Activated T-cell treated with anti-CD3 and anti-CD28 coated beads for 24 hours (primary cell): ENCODE measurements around the gene RBBP5.

Experiments
- DNase-seq: peaks from one replicate; pipeline ENCODE4 v3.0.0-alpha.2; 2020; ENCODE audit warnings: low read depth

Gene RBBP5

DNA sequence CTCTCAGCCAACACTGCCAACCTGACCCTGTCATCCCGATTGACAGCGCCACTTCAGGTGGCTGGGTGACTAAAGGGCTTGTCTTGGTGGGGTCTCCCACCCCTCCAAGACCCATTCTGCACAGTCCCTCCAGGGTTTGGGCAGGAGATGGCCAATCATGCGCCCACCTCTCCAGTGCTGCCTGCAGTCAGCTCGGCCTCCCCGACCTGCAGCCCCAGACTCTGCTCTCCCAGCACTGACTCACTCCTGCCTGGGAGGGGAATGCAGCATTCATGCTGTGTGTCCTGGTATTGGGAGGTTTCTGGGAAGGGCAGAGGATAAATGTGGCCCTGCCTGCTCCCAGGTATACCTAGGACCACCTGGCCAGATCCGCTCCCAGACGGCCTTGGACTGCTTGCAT is 47.3 kb downstream of the RBBP5 start:
- no peak for DNase-seq

DNA sequence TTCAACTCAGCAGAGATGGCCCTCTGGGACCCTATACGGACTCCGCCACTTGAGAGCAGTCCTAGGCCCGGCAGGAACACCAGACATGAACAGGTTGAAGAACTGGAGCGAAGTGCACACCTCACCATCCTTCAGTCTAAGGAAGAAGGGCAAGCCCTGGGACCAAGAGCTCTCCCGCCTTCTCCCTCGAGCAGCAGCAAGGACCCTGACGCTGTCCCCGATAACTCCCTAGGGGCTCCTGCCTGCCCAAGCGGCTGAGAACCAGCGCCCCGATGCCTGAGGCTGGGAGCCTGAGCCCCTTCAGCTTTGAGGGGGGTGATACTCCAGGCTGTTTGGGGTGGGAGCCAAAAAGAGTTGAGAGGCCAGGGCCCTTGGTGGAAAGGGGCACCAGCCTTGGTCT is 47.7 kb downstream of the RBBP5 start:
- DNase-seq: no peak

DNA sequence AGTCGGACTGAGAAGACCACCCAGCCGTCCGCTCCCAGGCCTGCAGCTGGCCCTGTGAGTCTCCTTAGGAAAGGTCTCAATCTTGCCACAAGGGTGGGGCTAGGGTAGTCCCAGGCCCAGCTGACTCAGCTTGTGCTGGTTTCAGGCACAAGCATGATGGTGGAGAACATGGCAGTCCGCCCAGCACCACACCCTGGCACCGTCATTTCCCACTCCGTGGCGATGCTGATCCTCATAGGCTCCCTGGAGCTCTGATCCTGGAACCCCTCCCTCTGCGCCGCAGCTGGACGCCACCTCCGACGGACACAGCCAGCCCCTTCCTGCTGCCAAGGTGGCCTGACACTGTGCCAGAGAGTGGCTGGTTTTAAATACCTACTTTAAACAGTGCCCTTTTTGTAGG is 48.3 kb downstream of the RBBP5 start:
- DNase-seq: no peak

DNA sequence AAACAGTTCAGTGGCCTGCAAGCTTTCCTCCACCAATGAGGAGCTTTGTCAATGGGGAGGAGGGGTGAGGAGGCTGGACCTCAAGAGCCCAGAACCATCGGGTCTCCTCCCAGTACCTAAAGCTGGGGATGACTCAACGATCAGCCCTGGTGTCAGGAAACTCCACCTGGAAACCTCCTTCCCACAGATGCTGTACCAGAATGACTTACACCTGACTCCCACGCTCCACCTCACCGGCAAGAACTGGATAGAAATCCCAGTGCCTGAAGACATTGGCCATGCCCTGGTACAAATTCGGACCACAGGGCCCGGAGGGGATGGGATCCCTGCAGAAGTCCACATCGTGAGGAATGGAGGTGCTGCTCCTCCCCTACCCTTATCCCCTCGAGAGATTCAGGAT is 48.9 kb downstream of the RBBP5 start:
- no peak for DNase-seq

DNA sequence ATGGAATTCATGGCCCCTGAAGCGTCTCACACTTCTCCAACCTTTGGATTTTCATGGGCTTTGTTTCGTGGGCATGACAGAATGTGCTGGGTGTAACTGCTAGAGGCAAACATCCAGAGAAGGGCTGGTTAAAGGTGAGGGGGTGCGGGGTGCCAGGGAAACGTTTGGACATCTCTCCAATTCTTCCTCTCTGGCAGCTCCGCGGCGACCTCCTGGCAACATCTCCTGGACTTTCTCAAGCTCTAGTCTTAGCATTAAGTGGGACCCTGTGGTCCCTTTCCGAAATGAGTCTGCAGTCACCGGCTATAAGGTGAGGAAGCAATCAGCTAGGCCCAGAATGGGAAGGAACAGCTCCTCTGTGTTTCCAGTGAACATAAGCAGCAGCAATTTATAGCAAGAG is 49.5 kb downstream of the RBBP5 start:
- DNase-seq: no peak

DNA sequence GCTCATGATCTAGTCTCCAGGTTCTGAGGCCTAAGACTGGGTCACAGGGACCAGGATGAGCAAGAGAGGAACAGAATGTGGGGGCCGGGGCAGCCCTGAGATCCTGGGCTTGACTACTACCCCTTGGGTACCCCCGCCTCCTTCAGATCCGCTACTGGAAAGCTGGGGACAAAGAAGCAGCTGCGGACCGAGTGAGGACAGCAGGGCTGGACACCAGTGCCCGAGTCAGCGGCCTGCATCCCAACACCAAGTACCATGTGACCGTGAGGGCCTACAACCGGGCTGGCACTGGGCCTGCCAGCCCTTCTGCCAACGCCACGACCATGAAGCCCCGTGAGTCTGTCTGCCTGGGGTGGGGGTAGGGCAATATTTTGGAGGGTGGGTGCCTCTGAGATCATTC is 50.0 kb downstream of the RBBP5 start:
- DNase-seq: no peak

DNA sequence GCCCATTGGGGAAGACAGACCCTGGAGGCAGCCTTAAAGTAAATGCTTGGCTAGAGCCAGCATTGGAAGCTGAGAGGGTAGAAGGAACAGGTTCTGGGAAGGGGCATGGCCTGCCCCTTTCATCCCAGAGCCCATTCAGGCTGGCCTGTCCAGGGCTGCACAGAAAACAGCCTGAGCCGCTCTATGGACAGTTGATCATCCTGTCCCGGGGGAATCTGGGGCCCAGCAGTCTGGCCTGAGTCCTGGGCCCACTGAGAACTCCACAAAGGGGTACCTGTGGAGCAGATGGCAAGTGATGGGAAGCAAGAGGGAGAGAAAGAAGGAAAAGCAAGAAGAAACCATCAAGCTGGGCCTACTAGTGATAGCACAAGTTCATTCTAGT is 50.8 kb downstream of the RBBP5 start:
- no peak for DNase-seq

DNA sequence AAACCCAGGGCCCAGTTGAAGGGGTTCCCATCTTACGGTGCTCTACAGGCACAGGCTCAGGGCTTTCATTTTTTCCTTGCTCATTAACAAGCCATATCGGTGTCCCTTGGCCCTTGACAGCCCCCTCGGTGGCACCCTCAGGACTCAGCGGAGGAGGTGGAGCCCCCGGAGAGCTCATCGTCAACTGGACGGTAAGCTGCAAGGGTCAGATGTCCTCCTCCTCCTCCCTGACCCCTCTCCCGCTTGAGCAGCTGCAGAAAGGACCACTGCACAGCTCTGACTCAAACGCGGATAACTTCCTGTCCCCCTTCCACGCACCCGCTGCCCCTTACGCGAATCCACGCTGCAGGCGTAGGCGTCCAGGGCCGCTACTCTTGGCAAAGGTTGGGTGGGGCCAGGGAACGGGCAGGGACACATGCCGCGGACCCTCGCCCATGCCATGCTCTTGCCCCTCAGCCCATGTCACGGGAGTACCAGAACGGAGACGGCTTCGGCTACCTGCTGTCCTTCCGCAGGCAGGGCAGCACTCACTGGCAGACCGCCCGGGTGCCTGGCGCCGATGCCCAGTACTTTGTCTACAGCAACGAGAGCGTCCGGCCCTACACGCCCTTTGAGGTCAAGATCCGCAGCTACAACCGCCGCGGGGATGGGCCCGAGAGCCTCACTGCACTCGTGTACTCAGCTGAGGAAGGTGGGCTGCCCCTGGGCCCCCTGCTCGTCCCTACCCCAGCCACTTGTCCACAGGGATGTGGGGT is 52.2 kb downstream of the RBBP5 start:
- no peak for DNase-seq

DNA sequence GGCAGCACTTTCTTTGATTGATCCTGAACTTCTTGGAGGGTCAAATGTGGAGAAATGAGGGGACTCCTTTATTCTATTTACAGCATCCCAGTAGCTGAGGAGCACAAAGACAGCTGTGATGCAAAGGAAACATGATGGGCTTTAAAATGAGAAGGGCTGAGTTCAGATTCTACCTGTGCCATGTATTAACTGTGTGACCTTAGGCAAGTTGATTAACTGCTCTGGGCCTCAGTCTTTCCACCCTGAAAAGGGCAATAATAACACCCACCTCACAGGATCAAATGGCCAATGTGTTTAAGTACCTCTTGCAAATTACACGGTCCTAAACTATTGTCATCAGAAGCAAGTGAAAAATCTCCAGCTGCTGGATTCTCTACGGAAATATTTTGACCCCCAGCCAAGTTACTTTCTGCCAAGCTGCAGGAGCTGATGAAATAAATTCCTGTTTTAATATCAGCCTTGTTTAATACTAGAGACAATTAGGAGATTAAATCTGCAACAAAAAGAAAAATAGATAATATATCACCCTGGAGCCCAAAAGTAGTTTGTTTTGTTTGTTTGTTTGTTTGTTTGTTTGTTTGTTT is 53.2 kb downstream of the RBBP5 start:
- DNase-seq: no peak

DNA sequence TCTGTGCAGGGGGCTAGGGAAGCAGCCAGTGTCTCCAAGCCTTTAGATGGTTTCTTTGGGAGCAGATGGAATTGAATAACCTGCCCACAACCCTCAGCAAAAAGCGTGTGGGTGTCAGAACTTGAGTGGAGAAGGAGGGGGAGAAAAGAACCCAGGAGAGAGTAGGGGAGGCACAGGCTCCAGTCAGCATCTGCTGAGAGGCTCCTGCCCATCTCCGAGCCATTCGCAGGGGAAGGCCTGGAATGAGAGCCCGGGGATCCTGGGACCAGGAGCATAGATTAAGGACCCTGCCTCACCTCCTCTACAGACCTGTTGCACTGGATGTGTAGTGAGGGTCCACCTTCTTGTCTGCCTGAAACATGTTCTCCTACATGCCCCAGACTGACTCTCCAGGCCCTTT is 53.8 kb downstream of the RBBP5 start:
- no peak for DNase-seq

DNA sequence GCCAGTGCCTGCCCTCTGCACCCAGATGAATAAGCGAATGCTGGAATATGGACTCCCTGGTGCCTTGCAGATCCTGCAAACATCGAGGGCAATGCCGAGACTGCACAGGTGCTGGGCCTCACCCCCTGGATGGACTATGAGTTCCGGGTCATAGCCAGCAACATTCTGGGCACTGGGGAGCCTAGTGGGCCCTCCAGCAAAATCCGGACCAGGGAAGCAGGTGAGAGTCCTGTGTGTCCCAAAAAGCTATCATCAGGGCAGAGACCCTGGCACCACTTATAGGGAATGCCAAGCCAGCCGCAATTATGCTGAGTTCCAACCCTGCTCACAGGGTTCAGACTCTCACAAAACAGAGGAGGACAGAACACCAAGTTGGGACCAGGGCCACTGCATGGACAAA is 54.7 kb downstream of the RBBP5 start:
- no peak for DNase-seq

DNA sequence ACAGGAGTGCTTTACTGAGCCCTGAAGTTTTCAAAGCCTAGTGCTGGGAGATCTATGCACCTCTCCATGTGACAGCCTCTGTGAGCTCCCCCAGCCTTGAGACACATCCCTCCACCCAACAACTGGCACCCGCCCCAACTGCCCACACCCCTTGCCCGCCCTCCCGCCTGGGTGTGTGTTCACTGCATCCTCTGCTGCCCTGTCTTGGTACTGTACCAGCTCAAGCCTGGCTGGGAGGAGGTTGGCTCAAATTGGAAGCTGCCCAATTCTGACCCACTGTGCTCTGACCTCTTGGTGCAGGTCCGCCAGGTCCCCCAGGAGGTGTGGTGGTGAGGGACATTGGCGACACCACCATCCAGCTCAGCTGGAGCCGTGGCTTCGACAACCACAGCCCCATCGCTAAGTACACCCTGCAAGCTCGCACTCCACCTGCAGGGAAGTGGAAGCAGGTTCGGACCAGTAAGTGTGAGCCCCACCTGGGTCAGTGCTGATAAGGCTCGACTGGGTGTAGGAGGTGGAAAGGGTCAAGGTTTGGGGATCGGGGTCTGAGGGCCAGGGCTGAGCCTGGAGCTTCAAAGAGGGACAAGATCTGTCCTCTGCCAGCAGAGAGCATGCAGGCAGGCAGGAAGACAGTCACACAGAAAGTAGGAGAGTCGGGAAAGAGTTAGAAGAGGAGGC is 55.5 kb downstream of the RBBP5 start:
- DNase-seq: no peak

DNA sequence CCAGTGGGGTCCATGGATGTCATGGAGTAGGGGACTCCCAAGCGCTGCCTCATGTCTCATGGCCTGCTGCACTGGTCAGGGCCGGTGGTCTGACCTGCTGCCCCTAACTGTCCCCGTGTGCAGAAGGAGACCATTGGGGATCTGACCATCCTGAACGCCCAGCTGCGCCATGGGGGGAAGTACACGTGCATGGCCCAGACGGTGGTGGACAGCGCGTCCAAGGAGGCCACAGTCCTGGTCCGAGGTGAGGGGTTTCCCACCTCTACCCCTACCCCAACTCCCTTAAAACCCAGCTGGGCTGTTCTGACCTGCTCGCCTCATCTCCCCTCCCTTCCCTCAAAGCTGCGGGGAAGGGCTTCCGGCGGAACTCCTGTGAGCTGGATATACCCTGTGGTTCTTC is 56.1 kb downstream of the RBBP5 start:
- no peak for DNase-seq

DNA sequence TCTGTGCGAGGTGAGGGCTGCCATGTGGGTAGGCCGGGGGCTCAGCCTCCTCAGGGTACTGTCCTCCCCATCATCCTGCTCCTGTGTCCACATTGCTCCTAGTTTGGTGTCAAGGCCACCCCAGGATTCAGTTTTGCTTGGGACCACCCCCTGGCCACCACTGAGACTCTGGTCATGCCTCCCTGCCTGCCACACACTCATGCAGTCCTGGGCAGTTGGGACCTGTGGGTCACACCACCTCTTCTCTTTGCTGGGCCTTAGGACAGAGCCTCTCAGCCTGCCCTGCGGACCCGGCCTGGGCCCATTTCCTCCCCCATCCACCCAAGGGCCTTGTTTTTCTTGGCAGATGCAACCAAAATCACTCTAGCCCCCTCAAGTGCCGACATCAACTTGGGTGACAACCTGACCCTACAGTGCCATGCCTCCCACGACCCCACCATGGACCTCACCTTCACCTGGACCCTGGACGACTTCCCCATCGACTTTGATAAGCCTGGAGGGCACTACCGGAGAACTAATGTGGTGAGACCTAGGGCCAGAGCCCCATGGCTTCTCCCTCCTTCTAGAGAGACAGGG is 56.9 kb downstream of the RBBP5 start:
- no peak for DNase-seq

DNA sequence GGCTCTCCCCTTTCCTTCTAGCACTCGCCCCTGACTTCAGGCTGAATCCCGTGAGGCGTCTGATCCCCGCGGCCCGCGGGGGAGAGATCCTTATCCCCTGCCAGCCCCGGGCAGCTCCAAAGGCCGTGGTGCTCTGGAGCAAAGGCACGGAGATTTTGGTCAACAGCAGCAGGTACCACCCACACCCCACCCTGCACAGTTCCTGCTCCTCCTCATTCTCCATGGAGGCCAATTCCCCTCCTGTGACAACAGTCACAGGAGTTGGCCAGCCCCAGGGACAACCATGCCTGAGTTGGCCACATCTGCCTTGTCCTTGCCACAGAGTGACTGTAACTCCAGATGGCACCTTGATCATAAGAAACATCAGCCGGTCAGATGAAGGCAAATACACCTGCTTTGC is 57.5 kb downstream of the RBBP5 start:
- no peak for DNase-seq

DNA sequence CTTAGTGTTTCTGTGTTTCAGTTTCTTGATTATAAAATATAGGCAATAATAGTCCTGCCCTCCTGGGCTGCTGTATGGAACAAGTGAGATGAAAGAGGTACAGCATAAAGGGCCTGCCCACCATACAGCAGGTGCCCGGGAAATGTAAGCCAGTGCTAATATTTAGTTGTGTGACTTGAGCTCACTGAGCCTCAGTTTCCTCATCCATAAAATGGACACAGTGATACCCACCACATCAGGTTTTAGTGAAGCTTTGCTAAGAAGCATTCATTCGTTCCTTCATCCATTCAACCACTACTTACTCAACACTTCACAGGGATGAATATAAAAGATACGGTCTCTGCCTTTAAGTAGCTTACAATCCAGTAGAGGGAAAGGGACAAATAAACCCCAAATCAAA is 58.9 kb downstream of the RBBP5 start:
- no peak for DNase-seq

DNA sequence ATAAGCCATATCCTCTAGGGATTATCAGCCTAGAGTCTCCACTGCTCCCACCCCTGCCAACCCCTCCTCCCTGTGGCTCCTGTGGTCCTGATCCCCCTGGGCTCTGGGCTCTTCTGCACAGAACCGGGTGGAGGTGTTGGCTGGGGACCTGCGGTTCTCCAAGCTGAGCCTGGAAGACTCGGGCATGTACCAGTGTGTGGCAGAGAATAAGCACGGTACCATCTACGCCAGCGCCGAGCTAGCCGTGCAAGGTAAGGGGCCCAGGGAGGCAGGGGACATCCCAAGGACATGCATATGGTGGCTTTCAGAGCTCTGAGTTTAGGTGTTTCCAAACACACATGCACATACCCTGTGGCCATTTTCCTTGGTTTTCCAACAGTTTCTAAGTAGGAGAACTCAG is 59.5 kb downstream of the RBBP5 start:
- DNase-seq: no peak

DNA sequence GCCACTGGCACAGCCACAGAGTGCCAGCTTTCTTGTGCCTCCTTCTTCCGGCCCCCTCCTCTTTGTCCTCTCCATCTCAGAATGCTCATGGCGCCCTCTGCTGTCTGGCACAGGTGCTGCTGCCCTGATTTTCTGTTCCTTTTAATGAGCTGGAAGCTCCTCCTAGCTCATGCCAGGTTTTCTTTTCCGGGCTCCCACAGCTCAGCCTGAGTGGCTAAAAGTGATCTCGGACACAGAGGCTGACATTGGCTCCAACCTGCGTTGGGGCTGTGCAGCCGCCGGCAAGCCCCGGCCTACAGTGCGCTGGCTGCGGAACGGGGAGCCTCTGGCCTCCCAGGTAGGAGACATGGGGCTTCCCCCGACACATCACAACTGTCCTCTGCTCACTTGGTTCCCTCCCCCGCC is 60.1 kb downstream of the RBBP5 start:
- peak; percentile 59 for DNase-seq

DNA sequence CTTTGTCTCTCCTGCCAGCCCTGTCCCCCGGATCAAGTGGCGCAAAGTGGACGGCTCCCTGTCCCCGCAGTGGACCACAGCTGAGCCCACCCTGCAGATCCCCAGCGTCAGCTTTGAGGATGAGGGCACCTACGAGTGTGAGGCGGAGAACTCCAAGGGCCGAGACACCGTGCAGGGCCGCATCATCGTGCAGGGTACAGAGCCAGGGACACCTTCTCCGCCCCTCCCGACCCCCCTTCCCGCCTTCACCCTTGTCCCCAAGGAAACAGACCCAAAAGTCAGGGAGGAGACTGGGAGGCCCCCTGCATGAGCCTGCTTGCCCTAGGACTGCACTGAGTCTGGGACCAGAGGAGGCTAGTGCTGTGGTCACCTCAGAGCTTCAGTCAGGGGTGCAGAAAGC is 60.6 kb downstream of the RBBP5 start:
- no peak for DNase-seq

DNA sequence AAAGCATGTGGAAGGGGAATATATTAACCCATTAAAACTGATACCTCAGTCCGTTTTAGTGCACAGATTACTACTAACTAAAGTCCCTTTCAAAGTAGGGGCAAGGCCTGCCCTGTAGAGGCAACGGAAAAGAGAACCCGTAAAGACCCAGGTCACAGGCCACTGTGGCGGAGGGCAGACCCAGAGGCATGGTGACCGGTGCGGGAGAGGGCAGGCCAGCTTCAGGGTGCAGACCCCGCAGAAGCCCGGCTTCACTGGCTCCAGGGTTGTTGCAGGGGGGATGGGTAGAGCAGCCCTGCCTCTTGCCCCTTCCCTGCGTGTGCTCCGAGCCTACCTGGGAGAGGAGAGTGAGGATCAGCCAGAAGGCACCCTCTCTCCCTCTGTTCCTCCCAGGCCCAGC is 61.0 kb downstream of the RBBP5 start:
- no peak for DNase-seq

DNA sequence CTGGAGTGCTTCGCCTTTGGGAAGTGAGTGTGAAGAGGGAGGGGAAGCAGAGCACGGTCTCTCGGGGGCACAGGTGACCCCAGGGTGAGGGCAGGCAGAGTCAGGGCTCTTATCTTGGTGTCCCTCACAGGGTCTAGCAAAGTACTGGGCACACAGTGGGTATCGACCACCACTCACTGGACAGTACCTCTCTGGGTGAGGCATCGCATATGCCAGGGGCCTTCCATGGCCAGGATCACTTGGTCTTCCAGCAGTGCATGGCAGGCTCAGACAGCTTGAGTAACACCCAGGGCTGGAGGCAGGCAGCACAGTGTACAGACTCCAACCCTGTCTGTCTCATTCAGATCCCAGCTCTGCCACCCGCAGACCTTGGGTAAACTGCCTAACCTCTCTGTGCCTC is 62.1 kb downstream of the RBBP5 start:
- DNase-seq: no peak

DNA sequence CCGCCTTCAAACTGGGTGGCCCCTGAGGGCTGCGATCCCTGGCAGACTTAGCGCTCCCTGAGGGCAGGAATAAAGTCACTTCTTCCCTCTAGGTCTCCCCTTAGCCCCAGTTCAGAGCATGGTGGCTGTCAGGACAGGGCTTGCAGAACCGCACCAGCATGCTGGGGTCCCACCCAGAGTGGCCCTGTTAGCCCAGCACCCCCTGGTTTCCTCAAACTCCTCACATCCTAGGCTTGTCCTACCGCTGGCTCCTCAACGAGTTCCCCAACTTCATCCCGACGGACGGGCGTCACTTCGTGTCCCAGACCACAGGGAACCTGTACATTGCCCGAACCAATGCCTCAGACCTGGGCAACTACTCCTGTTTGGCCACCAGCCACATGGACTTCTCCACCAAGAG is 62.9 kb downstream of the RBBP5 start:
- DNase-seq: no peak

DNA sequence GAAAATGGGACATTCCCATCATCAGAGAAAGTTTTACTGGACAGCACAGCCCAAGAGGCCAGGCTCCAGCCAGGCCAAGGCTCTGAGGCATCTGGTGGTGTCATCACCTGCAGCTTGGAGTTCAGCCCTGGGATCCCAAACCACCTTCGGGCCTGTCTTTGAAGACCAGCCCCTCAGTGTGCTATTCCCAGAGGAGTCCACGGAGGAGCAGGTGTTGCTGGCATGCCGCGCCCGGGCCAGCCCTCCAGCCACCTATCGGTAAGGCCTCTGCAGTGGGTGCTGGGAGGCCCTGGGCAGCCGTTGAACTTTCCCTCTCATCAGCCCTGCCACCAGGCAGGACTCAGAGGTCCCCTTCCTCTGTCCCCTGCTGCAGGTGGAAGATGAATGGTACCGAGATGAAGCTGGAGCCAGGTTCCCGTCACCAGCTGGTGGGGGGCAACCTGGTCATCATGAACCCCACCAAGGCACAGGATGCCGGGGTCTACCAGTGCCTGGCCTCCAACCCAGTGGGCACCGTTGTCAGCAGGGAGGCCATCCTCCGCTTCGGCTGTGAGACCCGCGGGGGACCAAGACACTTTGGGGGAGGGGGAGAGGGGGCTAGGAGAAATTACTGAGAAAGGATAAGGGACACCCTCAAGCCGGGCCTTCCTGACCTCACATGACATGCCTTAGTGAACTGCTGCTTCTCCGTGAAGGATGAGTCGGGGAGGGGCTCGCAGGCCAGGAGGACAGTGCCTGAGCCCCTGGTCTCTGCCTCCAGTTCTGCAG is 63.8 kb downstream of the RBBP5 start:
- DNase-seq: no peak
